Right lobe of liver (tissue), 6 donors: Measurements from ENCODE around the gene TTLL12. TPM values are rescaled to one million over a fixed set of nuclear protein-coding genes. Genes with fewer than 3 reads are reported as not detected.

Experiments used
- ATAC-seq, 4 donors: fragments of 200-7000 bp; cut with Tn5 transposase; one replicate each; pipeline ENCODE4 v1.9.1; 2020; ENCODE audit warnings: mild to moderate bottlenecking in 4 of 4, moderate library complexity in 4 of 4
- DNase-seq, 3 donors: peaks; one replicate each; pipeline ENCODE4 v3.0.0-alpha.2; 2020
- H3K27ac ChIP-seq, 3 donors: fragments of 200-600 bp; one replicate each; pipeline ENCODE4 v1.8.0; 2022
- H3K27me3 ChIP-seq, 2 donors: fragments of 200-600 bp; one replicate each; pipeline ENCODE4 v1.8.0; 2022
- H3K36me3 ChIP-seq, 4 donors: fragments of 200-600 bp; sonication (generic) in 1 of 4; one replicate each; pipeline versions ENCODE4 v1.5.1 to v1.8.0; 2017 to 2022; ENCODE audit warnings: control low read depth in 1 of 4
- H3K4me1 ChIP-seq, 4 donors: fragments of 200-600 bp; sonication (generic) in 1 of 4; one replicate each; pipeline versions ENCODE4 v1.5.1 to v1.8.0; 2017 to 2022; ENCODE audit warnings: control low read depth in 1 of 4
- H3K4me3 ChIP-seq, 3 donors: fragments of 200-600 bp; one replicate each; pipeline ENCODE4 v1.8.0; 2022
- H3K9me3 ChIP-seq, 4 donors: fragments of 200-600 bp; sonication (generic) in 1 of 4; one replicate each; pipeline versions ENCODE4 v1.5.1 to v1.8.0; 2017 to 2022; ENCODE audit warnings: control low read depth in 1 of 4
- CTCF ChIP-seq, 4 donors: fragments of 200-600 bp in 3 of 4; fragments of 450-650 bp in 1 of 4; IDR thresholded peaks; one replicate each; pipeline versions ENCODE4 v1.5.1 to v1.8.0; 2016 to 2022; ENCODE audit warnings: antibody characterized with exemption in 4 of 4, mild to moderate bottlenecking in 2 of 4
- POLR2A ChIP-seq: fragments of 450-650 bp; IDR thresholded peaks from one replicate; pipeline ENCODE4 v1.6.1; 2017; ENCODE audit warnings: antibody characterized with exemption, mild to moderate bottlenecking
- WGBS: methylation state at CpG from one replicate; pipeline ENCODE4 v1.1.6; 2018; ENCODE audit warnings: low coverage, low lambda C conversion rate; ENCODE audit not compliant: insufficient coverage; ENCODE audit errors: missing lambda C conversion rate; 5-methylcytosine and 5-hydroxymethylcytosine counted together
- intact Hi-C, 2 donors: fragments of 100-400 bp; cut with DNase I; formaldehyde crosslinking; loops; one replicate each; pipeline versions ENCODE4 v1.11.2 to v1.14.1; 2022
- total RNA-seq, 6 experiments: library from RNA; depleted of rRNA in 2 of 6; stranded (reverse); fragments of >200 nt in 2 of 6; fragmentation: NEBNext Ultra II Directional in 3 of 6; extraction: Animal tissue kit (Norgen Biotek cat#: 25700) in 3 of 6; gene quantifications; one replicate each; pipeline versions ENCODE4 v1.1.0 to v1.2.4, GENCODE V29; 2016 to 2023
- donor health status: DM: no; HTN: yes; CAD: no.
- donor health status: DM: no; HTN: no; CAD: no.
- donor health status: DM: no; HTN: no; CAD: no.
- donor health status: DM: no; HTN: yes; CAD: no.
- donor health status: DM: no; HTN: yes; CAD: no.

TTLL12 gene
- total RNA-seq, 6 experiments from 2014 or later: 18.6 to 43.5 (median 24.4) TPM

- Histone ChIP-seq H3K27ac (no peak overlapping the region), H3K4me3 (no peak overlapping the region), H3K4me1 (peaks cover 0 to 5% (median 0%) of the 10 kb centered on the region in 4 donors), H3K27me3 (no peaks in the 10 kb centered on the region), H3K9me3 (no peaks in the 10 kb centered on the region), H3K36me3 (no peaks in the 10 kb centered on the region)
- TF ChIP-seq CTCF (IDR thresholded peaks at IDR 0.05) (no peak), POLR2A (no peak)
- DNase-seq (no peak), ATAC-seq (no peak)
- 40% methylated on average over 1 of the region's 1 CpG for WGBS
- intact Hi-C loops: no loop called here
Measured at GRCh38 chr22:43218786-43219185, 31.9 kb upstream of the TTLL12 start.

- H3K4me1 ChIP-seq: peaks cover 0 to 4% (median 0%) of the 10 kb centered on the region in 4 donors
- WGBS: 90% methylated on average over 17 of the region's 32 CpGs
- no peaks in the 10 kb centered on the region for H3K27me3 ChIP-seq
- intact Hi-C loops: no loop called here
- DNase-seq (no peak), ATAC-seq (no peak)
- no peak overlapping the region for H3K27ac ChIP-seq
- no peak overlapping the region for H3K4me3 ChIP-seq
- no peaks in the 10 kb centered on the region for H3K36me3 ChIP-seq
- H3K9me3 ChIP-seq: no peaks in the 10 kb centered on the region
- TF ChIP-seq CTCF (IDR thresholded peaks at IDR 0.05) (no peak), POLR2A (no peak)
Measured at GRCh38 chr22:43217285-43218030, 30.5 kb upstream of the TTLL12 start.

GRCh38 chr22:43216738-43217137, 29.8 kb upstream of the TTLL12 start:
- ATAC-seq: no peak
- H3K27ac ChIP-seq: no peak overlapping the region
- H3K27me3 ChIP-seq: no peaks in the 10 kb centered on the region
- DNase-seq: no peak
- no peaks in the 10 kb centered on the region for H3K4me1 ChIP-seq
- no peaks in the 10 kb centered on the region for H3K36me3 ChIP-seq
- TF ChIP-seq CTCF (IDR thresholded peaks at IDR 0.05): no peak
- no peak for TF ChIP-seq POLR2A
- no peaks in the 10 kb centered on the region for H3K9me3 ChIP-seq
- intact Hi-C loops: no loop called here
- 91% methylated on average over 5 of the region's 6 CpGs for WGBS
- no peak overlapping the region for H3K4me3 ChIP-seq

DNA sequence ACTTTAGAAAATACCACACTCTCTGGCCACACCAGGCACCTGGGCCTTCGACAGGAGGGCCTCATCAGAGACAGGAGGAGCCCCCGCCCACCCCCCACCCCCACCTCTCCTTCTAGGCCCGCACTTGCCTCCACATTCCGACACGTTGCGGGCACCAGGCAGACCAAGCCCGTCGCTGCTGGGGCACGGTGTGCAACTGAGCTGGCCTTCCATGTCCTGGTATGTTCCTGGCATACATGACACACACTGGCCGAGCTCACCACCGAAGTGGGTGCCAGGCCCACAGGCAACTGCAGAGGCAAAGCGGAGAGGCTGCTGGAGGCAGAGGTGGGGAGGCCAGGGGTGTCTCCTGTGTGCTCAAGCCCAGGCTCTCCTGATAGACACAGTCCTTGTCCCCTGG, 27.0 kb upstream of the TTLL12 start:
- Histone ChIP-seq H3K27ac (no peak overlapping the region), H3K9me3 (no peaks in the 10 kb centered on the region), H3K36me3 (no peaks in the 10 kb centered on the region), H3K4me1 (no peaks in the 10 kb centered on the region), H3K27me3 (no peaks in the 10 kb centered on the region), H3K4me3 (no peak overlapping the region)
- intact Hi-C loops: no loop called here
- 100% methylated on average over 1 of the region's 12 CpGs for WGBS
- ATAC-seq (no peak), DNase-seq (no peak)
- no peak for TF ChIP-seq POLR2A
- no peak for TF ChIP-seq CTCF (IDR thresholded peaks at IDR 0.05)
